Measurements from ENCODE around the gene DNAH7. TPM values are rescaled to one million over a fixed set of nuclear protein-coding genes. Genes with fewer than 3 reads are reported as not detected.

Gene DNAH7
- total and polyA plus RNA-seq, 10 of the 15 experiments (the other 5 are each of a cell fraction or from before 2014, with no cell fraction given): 0.05 to 0.61 (median 0.16) TPM

- TF ChIP-seq IRF3 (IDR thresholded peaks at IDR 0.05): no peak
- no peak for TF ChIP-seq RAD21 (IDR thresholded peaks at IDR 0.05; ENCODE audit: insufficient read depth, low read depth, low read length)
- no peak for TF ChIP-seq RB1 (IDR thresholded peaks at IDR 0.05; ENCODE audit: borderline replicate concordance)
Observed at GRCh38 chr2:196079052-196079451, 10.4 kb upstream of the DNAH7 start (continued).

GRCh38 chr2:196077821-196078220, 9.2 kb upstream of the DNAH7 start:
- Histone ChIP-seq H3K9me3 (replicated peaks; ENCODE audit: control insufficient read depth, insufficient read depth, low read length) (peaks cover 1% of the 10 kb centered on the region; the same call in 1 of the 3 replicates), H3K27me3 (replicated peaks in 1 of 2; ENCODE audit: control insufficient read depth in 2 of 2, insufficient read depth in 2 of 2, low read length in 1 of 2) (no peaks in the 10 kb centered on the region), H4K20me1 (ENCODE audit: control insufficient read depth, insufficient read depth) (no peaks in the 10 kb centered on the region), H3K36me3 (ENCODE audit: control insufficient read depth in 2 of 2, insufficient read depth in 2 of 2, low read length in 1 of 2) (no peaks in the 10 kb centered on the region), H3K4me2 (ENCODE audit: control insufficient read depth, insufficient read depth) (no peak overlapping the region), H3K79me2 (ENCODE audit: control insufficient read depth, insufficient read depth, low read length) (no peaks in the 10 kb centered on the region), H3K9ac (ENCODE audit: control insufficient read depth, insufficient read depth, low read length) (no peak overlapping the region), H2AFZ (ENCODE audit: control insufficient read depth, low read depth, low read length) (peak overlapping the region; percentile 13; the same call in 1 of the 2 replicates), H3K4me1 (ENCODE audit: control insufficient read depth, insufficient read depth, low read length) (peaks cover 14% of the 10 kb centered on the region), H3K27ac (ENCODE audit: control insufficient read depth, insufficient read depth) (no peak overlapping the region), H3K4me3 (no peak overlapping the region)
- no peak for TF ChIP-seq JUNB (IDR thresholded peaks at IDR 0.05)
- 0 out of 2 replicates have a peak, but pooled peaks have one; percentile 56 for TF ChIP-seq ATF7 (IDR thresholded peaks at IDR 0.05; ENCODE audit: low read depth)
- no peak for FAIRE-seq
- intact Hi-C loops (cut with micrococcal nuclease; ENCODE audit: unreplicated experiment): loop anchor here (1.0 to 5.0 kb wide), 5 partner anchors 54 to 375 kb away; no protein-coding TSS in a partner anchor
- in situ Hi-C loops (cut with MboI): no loop called here
- ChIA-PET CTCF (interaction anchor here (0.6 to 8.2 kb wide), 58 partner anchors 8 to 673 kb away, joined by 3 to 197 read pairs (median 8); partner anchors contain the start of gene DNAH7), POLR2A (interaction anchor here (0.7 to 5.7 kb wide), 10 partner anchors 9 to 212 kb away, joined by 3 to 28 read pairs (median 6); partner anchors contain the start of gene DNAH7), RAD21 (ENCODE audit: unreplicated experiment) (interaction anchor here (0.7 to 8.0 kb wide), 57 partner anchors 8 to 609 kb away, joined by 3 to 211 read pairs (median 8); partner anchors contain the start of genes DNAH7 and STK17B), SMC1A (ENCODE audit: uncharacterized antibody, unreplicated experiment) (interaction anchor here (0.6 to 11.8 kb wide), 60 partner anchors 8 to 686 kb away, joined by 3 to 248 read pairs (median 6); partner anchors contain the start of genes DNAH7 and STK17B)
- DNase-seq (ENCODE audit: low read depth, low spot score): no peak
- ATAC-seq: peak; percentile 50
- 94% methylated on average over 2 of the region's 2 CpGs for WGBS (ENCODE audit: insufficient coverage, insufficient replicate concordance, low lambda C conversion rate, missing lambda C conversion rate)
- BruUV-seq (replicated peaks): no TSS peak
